ENCODE data around the gene CPT1C.

DNA sequence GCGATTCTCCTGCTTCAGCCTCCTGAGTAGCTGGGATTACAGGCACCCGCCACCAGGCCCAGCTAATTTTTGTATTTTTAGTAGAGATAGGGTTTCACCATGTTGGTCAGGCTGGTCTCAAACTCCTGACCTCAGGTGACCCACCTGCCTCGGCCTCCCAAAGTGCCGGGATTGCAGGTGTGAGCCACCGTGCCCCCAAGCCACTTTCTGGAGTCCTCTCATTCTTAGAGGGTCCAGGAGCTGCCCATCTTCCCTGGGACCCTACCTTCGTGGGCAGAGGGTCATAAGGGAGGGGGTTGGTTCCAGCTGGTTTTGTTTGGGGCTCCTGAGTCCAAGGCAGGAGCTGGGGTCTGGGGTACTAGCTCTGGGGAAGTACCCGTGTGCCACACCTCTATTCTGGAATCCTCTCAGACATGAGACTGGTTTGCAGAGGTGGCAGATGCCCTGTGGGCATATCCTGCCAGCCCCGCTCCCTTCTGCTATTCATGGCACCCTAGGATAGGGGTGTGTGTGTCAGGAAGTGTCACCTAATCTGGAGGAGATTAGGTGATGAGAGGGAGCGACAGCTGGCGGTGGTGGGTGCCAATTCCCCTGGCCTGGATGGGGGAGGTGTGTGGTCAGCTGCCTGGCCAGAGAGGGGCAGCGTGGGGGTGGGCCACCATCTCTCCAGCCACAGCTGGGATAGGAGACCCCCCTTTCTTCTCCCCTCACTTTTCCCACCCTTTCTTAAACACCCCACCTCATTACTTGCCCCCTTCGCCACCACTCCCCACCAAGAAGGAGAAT is 11.7 kb upstream of the CPT1C start:
- TF ChIP-seq CTCF (IDR thresholded peaks at IDR 0.05 in 4 of 5, conservative IDR thresholded peaks at IDR 0.05 in 1 of 5), result no peak
- peak; percentile 27 to 37 for TF ChIP-seq POLR2A (IDR thresholded peaks at IDR 0.05)
